ENCODE results near the gene RPP21. TPM values are rescaled to one million over a fixed set of nuclear protein-coding genes. Genes with fewer than 3 reads are reported as not detected.

The RPP21 gene
- total RNA-seq, 1 experiment from 2014 or later: 64.0 TPM

DNA sequence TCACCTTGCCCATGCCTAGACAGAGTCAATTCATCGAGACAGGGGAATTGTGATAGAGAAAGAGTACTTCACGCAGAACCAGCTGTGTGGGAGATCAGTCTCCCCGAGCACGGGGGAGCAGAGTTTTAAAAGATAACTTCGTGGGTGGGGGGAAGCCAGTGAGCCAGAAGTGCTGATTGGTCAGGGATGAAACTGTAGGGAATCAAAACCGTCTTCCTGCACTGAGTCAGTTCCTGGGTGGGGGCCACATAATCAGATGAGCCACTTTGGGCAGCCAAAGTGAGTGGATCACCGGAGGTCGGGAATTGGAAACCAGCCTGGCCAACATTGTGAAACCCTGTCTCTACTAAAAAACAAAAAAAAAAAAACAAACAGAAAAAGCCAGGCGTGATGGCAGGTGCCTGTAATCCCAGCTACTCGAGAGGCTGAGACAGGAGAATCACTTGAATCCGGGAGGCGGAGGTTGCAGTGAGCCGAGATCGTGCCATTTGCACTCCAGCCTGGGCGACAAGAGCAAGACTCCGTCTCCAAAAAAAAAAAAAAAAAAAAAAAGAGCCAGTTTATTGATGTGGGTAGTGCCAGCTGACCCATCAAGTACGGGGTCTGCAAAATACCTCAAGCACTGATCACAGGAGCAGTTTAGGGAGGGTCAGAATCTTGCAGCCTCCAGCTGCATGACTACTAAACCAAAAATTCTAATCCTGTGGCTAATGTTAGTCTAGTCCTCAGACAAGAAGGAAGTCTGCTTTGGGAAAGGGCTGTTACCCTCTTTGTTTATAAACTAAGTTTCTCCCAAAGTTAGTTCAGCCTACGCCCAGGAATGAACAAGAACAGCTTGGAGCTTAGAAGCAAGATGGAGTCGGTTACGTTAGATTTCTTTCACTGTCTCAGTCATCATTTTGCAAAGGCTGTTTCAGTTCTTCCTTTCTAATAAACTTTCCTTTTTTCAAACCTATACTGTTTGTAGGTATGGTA is 22.1 kb upstream of the RPP21 start:
- Histone ChIP-seq H2BK12ac (ENCODE audit: insufficient read length, low read depth, low read length) (no peak overlapping the region), H3K27me3 (ENCODE audit: insufficient read depth, low read length) (no peaks in the 10 kb centered on the region), H3T11ph (ENCODE audit: low read length) (peak overlapping the region; percentile 61), H3K23me2 (ENCODE audit: insufficient read length, low read depth, low read length, poor library complexity, severe bottlenecking) (peaks cover 14% of the 10 kb centered on the region), H3K9ac (ENCODE audit: extremely low read depth, insufficient read length, low read length) (no peak overlapping the region), H4K5ac (ENCODE audit: insufficient read length, low read depth, low read length) (no peak overlapping the region), H2AK5ac (ENCODE audit: insufficient read length, low read length) (no peak overlapping the region), H3K14ac (ENCODE audit: insufficient read depth, low read length) (no peak overlapping the region), H2BK5ac (ENCODE audit: insufficient read length, low read length) (no peak overlapping the region), H2AFZ (ENCODE audit: low read length) (no peak overlapping the region), H3K9me3 (ENCODE audit: control insufficient read depth, low read depth, low read length) (no peaks in the 10 kb centered on the region), H2BK15ac (ENCODE audit: low read depth, low read length) (no peak overlapping the region), H2BK120ac (ENCODE audit: low read depth, low read length, poor library complexity, severe bottlenecking) (peak overlapping the region; percentile 75), H4K91ac (ENCODE audit: insufficient read length, low read depth, low read length) (no peak overlapping the region), H4K20me1 (ENCODE audit: control insufficient read depth, insufficient read depth, insufficient read length) (no peaks in the 10 kb centered on the region), H3K4me2 (ENCODE audit: insufficient read depth, insufficient read length, low read length) (peak overlapping the region; percentile 47), H3K23ac (ENCODE audit: insufficient read length, low read depth, low read length) (no peak overlapping the region), H3K56ac (ENCODE audit: insufficient read length, low read depth, low read length) (no peak overlapping the region), H3K4ac (ENCODE audit: low read depth, low read length) (no peak overlapping the region; the same call in 1 of the 2 replicates), H3K18ac (ENCODE audit: insufficient read length, low read depth, low read length) (no peak overlapping the region), H4K8ac (replicated peaks; ENCODE audit: insufficient read length, low read depth, low read length) (no peak overlapping the region), H3K79me1 (ENCODE audit: insufficient read depth, low read depth, low read length, poor library complexity, severe bottlenecking) (peaks cover 5% of the 10 kb centered on the region), H3K27ac (ENCODE audit: insufficient read length, low read depth, low read length) (no peak overlapping the region), H3K79me2 (ENCODE audit: insufficient read depth, low read length) (peaks cover 46% of the 10 kb centered on the region; the same call in 1 of the 2 replicates), H2BK20ac (ENCODE audit: low read depth, low read length, poor library complexity, severe bottlenecking) (no peak overlapping the region), H3K4me1 (ENCODE audit: insufficient read depth, low read length) (peaks cover 10% of the 10 kb centered on the region; the same call in 1 of the 2 replicates)
- Mint-ChIP-seq H3K4me1 (peaks cover 69 to 78% of the 10 kb centered on the region in 2 experiments), H3K27me3 (ENCODE audit: low read depth) (no peaks in the 10 kb centered on the region), H3K9me3 (no peaks in the 10 kb centered on the region), H3K27ac (peak overlapping the region; percentile 94 to 97 (median 97)), H3K36me3 (ENCODE audit: insufficient read depth in 1 of 3, low read depth in 3 of 3) (peaks cover 8 to 16% (median 9%) of the 10 kb centered on the region in 3 experiments; a peak in 5 of 7 replicates), H3K4me3 (peak overlapping the region; percentile 51 to 71)
- DNase-seq: no peak
- no CpG with 5 or more reads among the region's 20 CpGs for WGBS (ENCODE audit: extremely low coverage, insufficient read length, low lambda C conversion rate)
- TF ChIP-seq, protein P1, sequence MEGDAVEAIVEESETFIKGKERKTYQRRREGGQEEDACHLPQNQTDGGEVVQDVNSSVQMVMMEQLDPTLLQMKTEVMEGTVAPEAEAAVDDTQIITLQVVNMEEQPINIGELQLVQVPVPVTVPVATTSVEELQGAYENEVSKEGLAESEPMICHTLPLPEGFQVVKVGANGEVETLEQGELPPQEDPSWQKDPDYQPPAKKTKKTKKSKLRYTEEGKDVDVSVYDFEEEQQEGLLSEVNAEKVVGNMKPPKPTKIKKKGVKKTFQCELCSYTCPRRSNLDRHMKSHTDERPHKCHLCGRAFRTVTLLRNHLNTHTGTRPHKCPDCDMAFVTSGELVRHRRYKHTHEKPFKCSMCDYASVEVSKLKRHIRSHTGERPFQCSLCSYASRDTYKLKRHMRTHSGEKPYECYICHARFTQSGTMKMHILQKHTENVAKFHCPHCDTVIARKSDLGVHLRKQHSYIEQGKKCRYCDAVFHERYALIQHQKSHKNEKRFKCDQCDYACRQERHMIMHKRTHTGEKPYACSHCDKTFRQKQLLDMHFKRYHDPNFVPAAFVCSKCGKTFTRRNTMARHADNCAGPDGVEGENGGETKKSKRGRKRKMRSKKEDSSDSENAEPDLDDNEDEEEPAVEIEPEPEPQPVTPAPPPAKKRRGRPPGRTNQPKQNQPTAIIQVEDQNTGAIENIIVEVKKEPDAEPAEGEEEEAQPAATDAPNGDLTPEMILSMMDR (conservative IDR thresholded peaks at IDR 0.05): no peak
